Pancreas (tissue), 10 donors: ENCODE measurements around the gene MAD1L1. TPM values are rescaled to one million over a fixed set of nuclear protein-coding genes. Genes with fewer than 3 reads are reported as not detected.

Experiments
- ATAC-seq, 4 donors: fragments of 200-7000 bp; cut with Tn5 transposase; one replicate each; pipeline versions ENCODE4 v1.8.0 to v1.9.1; 2020; ENCODE audit warnings: mild to moderate bottlenecking in 4 of 4, moderate library complexity in 4 of 4
- DNase-seq, 6 donors: peaks; one replicate each; pipeline ENCODE4 v3.0.0-alpha.2; 2020
- FAIRE-seq: peaks from 2 replicates; lab custom pipeline; 2012; peaks lifted over from hg19 to GRCh38; lab: Jason Lieb, UNC
- H3K27ac ChIP-seq, 4 donors: fragments of 200-600 bp; sonication (generic); 1 replicate in 3 of 4; 2 replicates in 1 of 4; pipeline versions ENCODE4 v1.5.0 to v1.8.0; 2020
- H3K27me3 ChIP-seq, 4 donors: fragments of 200-600 bp; one replicate each; pipeline ENCODE4 v1.8.0; 2021
- H3K36me3 ChIP-seq, 3 donors: fragments of 200-600 bp; sonication (generic) in 1 of 3; one replicate each; pipeline versions ENCODE4 v1.5.0 to v1.8.0; 2020 to 2021
- H3K4me1 ChIP-seq, 3 donors: fragments of 200-600 bp; one replicate each; pipeline ENCODE4 v1.8.0; 2021
- H3K4me3 ChIP-seq, 4 donors: fragments of 200-600 bp; sonication (generic) in 2 of 4; one replicate each; pipeline versions ENCODE4 v1.5.0 to v1.8.0; 2020 to 2021
- H3K9me3 ChIP-seq, 4 donors: fragments of 200-600 bp; one replicate each; pipeline ENCODE4 v1.8.0; 2021
- CTCF ChIP-seq, 4 donors: fragments of 200-600 bp; sonication (generic) in 3 of 4; IDR thresholded peaks; one replicate each; pipeline versions ENCODE4 v1.5.0 to v1.8.0; 2021; ENCODE audit warnings: antibody characterized with exemption in 4 of 4
- WGBS, 2 donors: extraction: QIAGEN DNeasy Blood & Tissue Kit; methylation state at CpG; one replicate each; pipeline ENCODE4 v1.1.7; 2013; 5-methylcytosine and 5-hydroxymethylcytosine counted together
- intact Hi-C, 3 donors: fragments of 100-400 bp; cut with DNase I; formaldehyde crosslinking; loops; one replicate each; pipeline versions ENCODE4 v1.11.1 to v1.14.2; 2022
- polyA plus RNA-seq, 2 donors: library from polyadenylated mRNA; stranded (reverse); fragments of 200-250 nt; gene quantifications; one replicate each; pipeline ENCODE4 v1.2.3, GENCODE V29; 2013
- total RNA-seq, 6 donors: library from RNA; stranded (reverse); fragmentation: NEBNext Ultra II Directional in 4 of 6; extraction: Animal tissue kit (Norgen Biotek cat#: 25700) in 4 of 6; gene quantifications; one replicate each; pipeline versions ENCODE4 v1.2.1 to v1.2.4, GENCODE V29; 2021 to 2023
- donor health status: healthy with polysubstance abuse.
- donor health status: DM: no; HTN: no; CAD: no; lungs with moderate emphysema.
- donor health status: DM: no; HTN: no; CAD: no.
- donor health status: control.
- donor health status: control.
- donor health status: Bipolar disorder and iron deficiency.
- donor health status: DM: yes; HTN: yes; CAD: no.
- donor health status: DM: no; HTN: no; CAD: no.
- donor health status: DM: no; HTN: no; CAD: no.
- donor health status: DM: yes; HTN: yes; CAD: no.

MAD1L1 gene
- total and polyA plus RNA-seq, 8 donors = 9.8 to 28.2 (median 11.9) TPM

- no peak overlapping the region for H3K4me3 ChIP-seq
- H3K27ac ChIP-seq = no peak overlapping the region
- H3K9me3 ChIP-seq = no peaks in the 10 kb centered on the region
- no peak for ATAC-seq
- no peak for FAIRE-seq
- intact Hi-C loops = no loop called here
- no peak for DNase-seq
- TF ChIP-seq CTCF (IDR thresholded peaks at IDR 0.05) = no peak
- WGBS, 2 donors = 95 to 98% methylated on average over 6 to 13 of the region's 13 CpGs
- H3K36me3 ChIP-seq = no peaks in the 10 kb centered on the region
- no peaks in the 10 kb centered on the region for H3K27me3 ChIP-seq
- H3K4me1 ChIP-seq = no peaks in the 10 kb centered on the region
These were observed 359.3 kb downstream of the MAD1L1 start for GRCh38 chr7:1873421-1873820.

GRCh38 chr7:1873070-1873405 lies 359.7 kb downstream of the MAD1L1 start:
- DNase-seq = peak in 1 of 6 donors; percentile 65
- Histone ChIP-seq H3K9me3 (no peaks in the 10 kb centered on the region), H3K4me1 (no peaks in the 10 kb centered on the region), H3K27me3 (no peaks in the 10 kb centered on the region), H3K36me3 (no peaks in the 10 kb centered on the region), H3K27ac (no peak overlapping the region), H3K4me3 (no peak overlapping the region)
- FAIRE-seq = no peak
- no peak for ATAC-seq
- 85 to 90% methylated on average over 12 of the region's 12 CpGs for WGBS, 2 donors
- intact Hi-C loops = no loop called here
- TF ChIP-seq CTCF (IDR thresholded peaks at IDR 0.05) = no peak

- FAIRE-seq (no peak), ATAC-seq (no peak)
- H3K4me1 ChIP-seq = no peaks in the 10 kb centered on the region
These were observed 360.3 kb downstream of the MAD1L1 start for GRCh38 chr7:1872191-1873069.

GRCh38 chr7:1869452-1870130 lies 363.2 kb downstream of the MAD1L1 start:
- intact Hi-C loops = no loop called here
- FAIRE-seq (no peak), ATAC-seq (no peak), DNase-seq (peak in 1 of 6 donors; percentile 49)
- Histone ChIP-seq H3K36me3 (no peaks in the 10 kb centered on the region), H3K27ac (no peak overlapping the region), H3K4me1 (no peaks in the 10 kb centered on the region), H3K4me3 (no peak overlapping the region), H3K27me3 (no peaks in the 10 kb centered on the region), H3K9me3 (no peaks in the 10 kb centered on the region)
- 95 to 96% methylated on average over 28 of the region's 28 CpGs for WGBS, 2 donors
- TF ChIP-seq CTCF (IDR thresholded peaks at IDR 0.05) = no peak

More at GRCh38 chr7:1872191-1873069, 360.3 kb downstream of the MAD1L1 start:
- Histone ChIP-seq H3K27me3 (no peaks in the 10 kb centered on the region), H3K36me3 (no peaks in the 10 kb centered on the region), H3K4me3 (no peak overlapping the region), H3K9me3 (no peaks in the 10 kb centered on the region), H3K27ac (no peak overlapping the region)
- no peak for TF ChIP-seq CTCF (IDR thresholded peaks at IDR 0.05)
- WGBS, 2 donors = 90 to 93% methylated on average over 38 to 39 of the region's 39 CpGs
- peak in 1 of 6 donors; percentile 55 for DNase-seq
- intact Hi-C loops = no loop called here
